A549 (cell line): Measurements from ENCODE around the gene ZNF672.

Source experiments
- EP300 ChIP-seq, 2 experiments: fragments of >200 bp; sonication (Bioruptor Twin); formaldehyde crosslinking; IDR thresholded peaks; 2 replicates in 1 of 2; 3 replicates in 1 of 2; pipeline ENCODE4 v1.6.1; 2016 to 2017
- MYC ChIP-seq: IDR thresholded peaks from 2 replicates; pipeline ENCODE4 v1.6.1; 2012; ENCODE audit warnings: mild to moderate bottlenecking, inconsistent platforms, low read length, improper control_type of control experiment, borderline replicate concordance
- POLR2A ChIP-seq: IDR thresholded peaks from 2 replicates; pipeline ENCODE4 v1.6.1; 2012; ENCODE audit warnings: mild to moderate bottlenecking, low read length
- RAD21 ChIP-seq, 2 experiments: fragments of >200 bp in 1 of 2; sonication (Bioruptor Twin) in 1 of 2; formaldehyde crosslinking in 1 of 2; IDR thresholded peaks in 1 of 2; conservative IDR thresholded peaks in 1 of 2; 2 replicates in 1 of 2; 3 replicates in 1 of 2; pipeline ENCODE4 v1.6.1; 2012 to 2018; ENCODE audit warnings: inconsistent platforms in 1 of 2
- RCOR1 ChIP-seq: fragments of 150-350 bp; IDR thresholded peaks from 2 replicates; pipeline ENCODE4 v1.6.1; 2014; ENCODE audit warnings: antibody characterized with exemption, low read length, low read depth
- ZFP36 ChIP-seq: fragments of 450-650 bp; IDR thresholded peaks from 2 replicates; pipeline ENCODE4 v1.6.1; 2014; ENCODE audit warnings: borderline replicate concordance; ENCODE audit not compliant: partially characterized antibody
- ZNF302 ChIP-seq: fragments of 250-450 bp; sonication (Bioruptor Pico); IDR thresholded peaks from 2 replicates; pipeline ENCODE4 v1.9.0; 2021; ENCODE audit warnings: inconsistent platforms, mild to moderate bottlenecking, moderate library complexity
- TF ChIP-seq, protein P1 (sequence below): fragments of >200 bp; sonication (Bioruptor Twin); formaldehyde crosslinking; IDR thresholded peaks from 3 replicates; pipeline ENCODE4 v1.5.1; 2016

DNA sequence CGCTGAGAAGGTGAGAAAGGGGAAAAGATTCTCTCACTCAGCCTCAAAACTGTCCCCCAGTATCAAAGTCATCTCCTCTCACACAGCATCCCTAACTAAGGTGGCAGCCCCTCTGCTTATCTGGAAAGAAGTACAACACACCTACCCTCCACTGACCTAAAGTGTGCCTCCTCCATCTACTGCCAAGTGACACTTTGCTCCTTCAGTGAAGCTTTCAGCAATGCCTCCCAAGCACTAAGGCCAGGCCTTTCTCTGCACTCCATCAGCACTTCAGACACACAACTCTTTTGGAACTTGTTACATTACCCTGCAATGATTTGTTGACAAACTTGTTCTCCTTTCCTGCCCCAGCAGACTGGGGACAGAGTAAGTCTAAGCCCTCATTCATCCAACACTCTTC is 13.7 kb upstream of the ZNF672 start:
- TF ChIP-seq POLR2A (no peak), MYC (no peak), EP300 (IDR thresholded peaks at IDR 0.05) (no peak), ZNF302 (CRISPR knock-in tag) (no peak), RCOR1 (no peak), ZFP36 (no peak), RAD21 (conservative IDR thresholded peaks at IDR 0.05 in 1 of 2, IDR thresholded peaks at IDR 0.05 in 1 of 2) (no peak)
- TF ChIP-seq, protein P1, sequence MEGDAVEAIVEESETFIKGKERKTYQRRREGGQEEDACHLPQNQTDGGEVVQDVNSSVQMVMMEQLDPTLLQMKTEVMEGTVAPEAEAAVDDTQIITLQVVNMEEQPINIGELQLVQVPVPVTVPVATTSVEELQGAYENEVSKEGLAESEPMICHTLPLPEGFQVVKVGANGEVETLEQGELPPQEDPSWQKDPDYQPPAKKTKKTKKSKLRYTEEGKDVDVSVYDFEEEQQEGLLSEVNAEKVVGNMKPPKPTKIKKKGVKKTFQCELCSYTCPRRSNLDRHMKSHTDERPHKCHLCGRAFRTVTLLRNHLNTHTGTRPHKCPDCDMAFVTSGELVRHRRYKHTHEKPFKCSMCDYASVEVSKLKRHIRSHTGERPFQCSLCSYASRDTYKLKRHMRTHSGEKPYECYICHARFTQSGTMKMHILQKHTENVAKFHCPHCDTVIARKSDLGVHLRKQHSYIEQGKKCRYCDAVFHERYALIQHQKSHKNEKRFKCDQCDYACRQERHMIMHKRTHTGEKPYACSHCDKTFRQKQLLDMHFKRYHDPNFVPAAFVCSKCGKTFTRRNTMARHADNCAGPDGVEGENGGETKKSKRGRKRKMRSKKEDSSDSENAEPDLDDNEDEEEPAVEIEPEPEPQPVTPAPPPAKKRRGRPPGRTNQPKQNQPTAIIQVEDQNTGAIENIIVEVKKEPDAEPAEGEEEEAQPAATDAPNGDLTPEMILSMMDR, result no peak
